HG03442 (cell line): ENCODE data around the gene SELENOF.

Experiments
- ATAC-seq: cut with Tn5 transposase; IDR thresholded peaks from one replicate; pipeline ENCODE4 v1.9.1; 2021; ENCODE audit warnings: mild to moderate bottlenecking, moderate library complexity; ENCODE audit not compliant: unreplicated experiment

The SELENOF gene

GRCh38 chr1:86860424-86860823 lies 53.5 kb downstream of the SELENOF start:
- no peak for ATAC-seq

- no peak for ATAC-seq
These were observed 53.9 kb downstream of the SELENOF start for GRCh38 chr1:86860020-86860419.

- ATAC-seq = no peak
These were observed 55.2 kb downstream of the SELENOF start for GRCh38 chr1:86858524-86859261.

DNA sequence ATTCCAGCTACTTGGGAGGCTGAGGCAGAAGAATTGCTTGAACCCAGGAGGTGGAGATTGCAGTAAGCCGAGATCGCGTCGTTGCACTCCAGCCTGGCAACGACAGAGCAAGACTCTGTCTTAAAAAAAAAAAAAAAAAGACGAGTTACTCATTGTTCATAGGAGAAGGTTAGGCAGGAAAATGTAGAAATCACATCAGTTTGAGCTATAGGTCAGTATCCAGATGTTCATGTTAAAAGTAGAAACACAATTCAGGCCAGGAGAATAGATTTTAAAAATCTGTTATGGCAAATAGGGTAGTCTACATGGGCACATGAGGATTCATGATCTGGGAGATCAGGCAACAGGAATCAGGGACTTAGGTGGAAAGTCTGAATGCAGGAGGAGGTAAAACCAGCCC lies 57.7 kb downstream of the SELENOF start:
- no peak for ATAC-seq

DNA sequence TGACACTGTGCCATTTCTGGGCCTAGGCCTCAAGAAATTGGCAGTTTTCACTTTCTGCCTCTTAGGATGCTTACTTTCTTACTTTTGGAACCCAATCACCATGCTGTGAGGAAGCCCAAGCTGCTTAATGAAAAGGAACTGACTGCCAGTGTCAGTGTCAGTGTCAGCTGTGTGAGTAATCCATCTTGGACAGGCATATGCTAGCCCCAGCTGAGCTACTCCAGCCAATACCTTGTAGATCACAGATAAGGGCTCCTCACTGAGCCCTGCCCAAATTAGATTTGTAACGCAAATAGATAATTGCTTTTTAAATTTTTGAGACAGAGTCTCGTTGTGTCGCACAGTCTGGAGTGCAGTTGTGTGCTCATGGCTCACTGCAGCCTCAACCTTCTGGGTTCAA lies 59.6 kb downstream of the SELENOF start:
- no peak for ATAC-seq

- ATAC-seq = no peak
These were observed 61.0 kb downstream of the SELENOF start for GRCh38 chr1:86852782-86853408.

GRCh38 chr1:86852289-86852688 lies 61.6 kb downstream of the SELENOF start:
- ATAC-seq = no peak

GRCh38 chr1:86849756-86850155 lies 64.2 kb downstream of the SELENOF start:
- ATAC-seq = no peak

DNA sequence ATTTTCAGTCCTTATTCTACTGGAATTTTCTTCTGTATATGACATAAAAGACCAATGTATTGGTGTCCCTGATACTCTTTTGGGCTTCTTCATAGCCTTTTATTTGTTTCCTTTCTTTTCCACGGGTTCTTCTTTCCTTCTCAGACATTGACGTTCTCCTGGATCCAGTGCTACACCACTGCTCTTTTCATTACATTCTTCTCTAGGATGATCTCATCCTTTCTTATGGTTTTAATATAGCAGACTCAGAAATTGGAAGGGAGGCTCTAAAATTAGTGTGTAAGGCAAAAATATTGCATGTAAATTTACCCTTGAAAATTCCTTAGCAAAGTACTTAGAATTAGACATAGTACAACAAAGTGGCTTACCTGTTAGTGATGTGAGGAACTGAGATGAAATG lies 65.3 kb downstream of the SELENOF start:
- no peak for ATAC-seq

DNA sequence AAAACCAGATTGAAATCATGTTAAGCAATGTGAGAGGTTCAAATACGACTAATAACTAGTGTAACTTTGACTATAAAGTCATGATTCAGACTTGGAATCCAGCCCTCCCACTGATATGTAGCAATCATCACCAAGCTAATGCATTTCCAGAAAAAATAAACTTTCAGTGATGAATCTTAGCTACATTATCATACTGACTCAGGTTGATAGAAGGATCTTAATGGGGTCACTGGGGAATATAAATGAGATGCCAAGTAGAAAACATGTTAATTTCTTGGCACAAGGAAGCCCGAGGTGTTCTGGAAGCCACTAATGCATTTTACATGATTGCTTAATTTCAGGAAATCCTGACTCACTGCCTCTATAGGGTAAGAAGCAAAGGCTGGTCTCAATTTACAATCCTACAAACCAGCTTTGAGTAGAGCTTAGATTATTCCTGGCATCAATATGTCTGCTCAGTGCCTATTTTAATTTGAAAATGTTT lies 67.7 kb downstream of the SELENOF start:
- ATAC-seq = no peak

DNA sequence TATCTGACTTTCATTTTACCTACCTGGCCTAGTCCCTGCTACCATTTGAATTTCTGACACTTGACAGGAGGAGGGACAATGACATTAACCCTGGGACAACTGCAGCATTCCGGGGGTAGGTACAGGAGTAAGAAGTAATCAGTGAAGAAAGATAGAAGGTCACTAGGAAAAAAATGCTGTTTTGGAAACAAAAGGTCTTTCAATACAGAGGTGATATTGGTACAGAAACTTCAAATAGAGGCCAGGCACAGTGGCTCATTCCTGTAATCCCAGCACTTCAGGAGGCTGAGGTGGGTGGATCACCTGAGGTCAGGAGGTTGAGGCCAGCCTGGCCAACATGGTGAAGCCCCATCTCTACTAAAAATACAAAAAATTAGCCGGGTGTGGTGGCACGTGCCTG lies 68.4 kb downstream of the SELENOF start:
- no peak for ATAC-seq

DNA sequence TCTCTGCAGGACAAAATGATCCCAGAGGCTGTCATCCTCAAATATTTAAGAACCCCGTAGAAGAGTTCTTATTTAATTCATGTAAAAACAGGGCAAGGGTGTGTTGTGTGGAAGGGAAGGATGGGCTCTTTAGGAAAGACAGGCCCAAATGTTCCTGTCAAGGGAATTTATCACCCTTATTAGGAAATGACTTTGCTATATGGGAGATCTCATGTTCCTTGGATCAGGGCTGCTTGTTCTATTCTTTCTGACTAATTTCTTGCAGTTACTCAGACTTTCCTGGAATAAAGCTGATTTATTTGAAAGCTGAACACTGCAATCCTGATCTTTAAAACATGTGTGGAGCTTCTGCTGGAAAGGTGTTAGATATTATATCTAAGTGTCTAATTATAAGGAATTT lies 72.8 kb downstream of the SELENOF start:
- no peak for ATAC-seq

- ATAC-seq = peak; percentile 92
These were observed 80.3 kb downstream of the SELENOF start for GRCh38 chr1:86833461-86834215.

- no peak for ATAC-seq
These were observed 81.5 kb downstream of the SELENOF start for GRCh38 chr1:86832433-86832832.

GRCh38 chr1:86829321-86829720 lies 84.6 kb downstream of the SELENOF start:
- no peak for ATAC-seq

GRCh38 chr1:86828024-86828423 lies 85.9 kb downstream of the SELENOF start:
- ATAC-seq = no peak

DNA sequence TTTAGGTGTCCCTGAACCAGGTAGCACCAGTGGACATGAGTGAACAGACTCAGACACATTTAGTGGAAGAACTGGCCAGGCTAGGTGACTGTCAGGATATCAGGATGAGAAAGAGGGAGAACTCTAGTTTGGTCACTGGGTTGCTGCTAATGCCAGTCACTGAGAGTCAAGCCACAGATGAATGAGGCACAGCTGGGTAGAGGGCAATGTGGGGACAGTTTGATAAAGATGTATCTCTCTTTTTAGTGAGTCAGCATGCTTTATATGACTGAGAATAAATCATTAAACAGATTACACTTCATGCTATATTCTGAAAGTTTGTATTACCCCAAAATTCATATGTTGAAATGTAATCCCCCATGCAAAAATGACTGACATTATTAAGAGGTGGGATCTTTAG lies 87.1 kb downstream of the SELENOF start:
- no peak for ATAC-seq

GRCh38 chr1:86825319-86825718 lies 88.6 kb downstream of the SELENOF start:
- ATAC-seq = no peak

- ATAC-seq = no peak
These were observed 90.0 kb downstream of the SELENOF start for GRCh38 chr1:86823821-86824500.

DNA sequence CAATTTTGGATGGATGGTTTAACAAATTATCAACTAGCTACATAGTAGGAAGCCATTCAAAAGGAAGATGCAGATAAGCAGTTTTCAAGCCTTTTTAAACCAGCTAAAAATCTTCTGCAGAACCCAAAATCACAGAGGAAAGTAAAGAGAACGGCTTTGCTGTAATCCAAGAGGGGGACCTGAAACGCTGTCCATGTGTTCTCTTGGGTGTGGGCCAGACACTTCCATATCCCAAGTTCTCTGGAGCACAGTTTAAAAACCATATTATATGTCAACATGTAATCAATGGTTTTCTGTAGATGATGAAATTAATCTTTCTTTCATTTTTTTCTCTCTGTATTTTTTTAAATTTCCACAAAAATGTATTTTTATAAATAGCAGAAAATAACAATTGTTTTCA lies 90.5 kb downstream of the SELENOF start:
- no peak for ATAC-seq

DNA sequence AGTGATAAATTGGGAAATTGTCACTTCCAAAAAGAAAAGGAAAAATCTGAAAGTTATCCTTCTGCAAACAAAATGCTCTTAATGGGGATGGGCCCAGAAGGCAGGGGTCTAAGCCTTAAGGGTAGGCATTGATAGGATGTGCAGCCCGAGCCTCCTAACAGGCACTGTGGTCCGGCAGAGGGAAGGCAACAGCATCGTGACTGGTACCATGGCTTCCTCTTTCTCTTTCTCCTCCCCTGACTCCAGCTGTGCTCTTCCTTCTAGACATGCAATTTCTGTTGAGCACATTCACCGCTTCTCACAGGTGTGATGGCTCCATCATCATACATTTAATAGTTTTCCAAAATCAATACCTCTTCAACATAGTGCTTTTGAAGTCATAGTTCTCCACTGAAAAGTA lies 91.5 kb downstream of the SELENOF start:
- ATAC-seq = no peak
